GM21723 (cell line): ENCODE measurements around the gene KCNG1.
"Not testable (repeated sequence)": the region's sequence is repeated elsewhere in the genome, so short reads cannot be mapped to it uniquely, and the experiment has no call there.

Experiments used
- ATAC-seq: cut with Tn5 transposase; IDR thresholded peaks from one replicate; pipeline ENCODE4 v1.9.1; 2021; ENCODE audit warnings: mild to moderate bottlenecking, moderate library complexity; ENCODE audit not compliant: unreplicated experiment

The KCNG1 gene

GRCh38 chr20:51022803-51023616 is at the start of gene KCNG1:
KCNG1 (minus strand) TSS chr20:51023107; CDS start chr20:51010338, 12,769 bp downstream.
- ATAC-seq, result no peak

GRCh38 chr20:51070621-51071020 is 47.7 kb upstream of the KCNG1 start:
- ATAC-seq, result no peak

GRCh38 chr20:51067792-51068191 is 44.9 kb upstream of the KCNG1 start:
- ATAC-seq, result no peak

DNA sequence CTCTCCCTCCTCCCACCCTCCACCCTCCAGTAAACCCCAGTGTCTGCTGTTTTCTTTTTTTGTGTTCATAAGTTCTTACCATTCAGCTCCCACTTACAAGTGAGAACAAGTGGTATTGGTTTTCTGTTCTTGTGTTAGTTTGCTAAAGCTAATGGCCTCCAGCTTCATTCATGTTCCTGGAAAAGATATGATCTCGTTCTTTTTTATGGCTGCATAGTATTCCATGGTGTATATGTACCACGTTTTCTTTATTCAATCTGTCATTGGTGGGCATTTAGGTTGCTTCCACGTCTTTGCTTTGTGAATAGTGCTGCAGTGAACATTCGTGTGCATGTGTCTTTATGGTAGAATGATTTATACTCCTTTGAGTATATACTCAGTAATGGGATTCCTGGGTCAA is 42.7 kb upstream of the KCNG1 start:
- ATAC-seq, result no peak

DNA sequence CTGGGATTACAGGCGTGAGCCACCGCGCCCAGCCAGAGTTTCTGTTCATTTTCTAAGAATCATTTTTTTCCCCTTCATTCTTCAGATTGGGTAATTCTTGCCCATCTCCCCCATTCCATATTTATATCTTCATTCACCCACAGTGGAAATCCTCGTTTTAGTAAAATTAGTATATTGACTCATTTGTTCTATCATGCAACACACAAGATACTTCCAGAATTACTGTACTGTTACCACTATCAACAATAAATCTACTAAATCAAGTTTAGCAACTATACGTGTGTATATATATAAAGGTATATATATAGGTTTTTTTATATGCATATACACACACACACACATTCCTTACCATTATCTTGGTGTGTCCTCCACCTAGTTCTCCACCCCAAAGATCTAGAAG is 41.2 kb upstream of the KCNG1 start:
- ATAC-seq, result no peak

DNA sequence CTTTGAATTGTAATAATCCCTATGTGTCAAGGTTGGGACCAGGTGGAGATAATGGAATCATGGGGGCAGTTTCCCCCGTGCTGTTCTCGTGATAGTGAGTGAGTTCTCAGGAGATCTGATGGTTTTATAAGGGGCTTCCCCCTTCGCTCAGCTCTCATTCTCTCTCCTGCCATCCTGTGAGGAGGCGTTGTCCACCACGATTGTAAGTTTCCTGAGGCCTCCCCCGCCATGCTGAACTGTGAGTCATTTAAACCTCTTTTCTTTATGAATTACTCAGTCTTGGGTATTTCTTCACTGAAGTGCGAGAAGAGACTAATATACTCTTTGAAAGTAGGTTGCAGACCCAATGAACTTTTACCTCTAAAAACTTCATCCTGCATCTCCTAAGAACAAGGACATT is 39.2 kb upstream of the KCNG1 start:
- ATAC-seq, result no peak

GRCh38 chr20:51061418-51062045 is 38.6 kb upstream of the KCNG1 start:
- no peak for ATAC-seq

- no peak for ATAC-seq
These were observed 37.4 kb upstream of the KCNG1 start for GRCh38 chr20:51060301-51060700.

GRCh38 chr20:51059862-51060261 is 37.0 kb upstream of the KCNG1 start:
- ATAC-seq, result no peak

GRCh38 chr20:51058017-51058416 is 35.1 kb upstream of the KCNG1 start:
- ATAC-seq, result no peak

- ATAC-seq, result no peak
These were observed 31.3 kb upstream of the KCNG1 start for GRCh38 chr20:51054233-51054632.

- no peak for ATAC-seq
These were observed 27.7 kb upstream of the KCNG1 start for GRCh38 chr20:51050531-51051075.

- ATAC-seq, result no peak
These were observed 23.4 kb upstream of the KCNG1 start for GRCh38 chr20:51046021-51046985.

GRCh38 chr20:51045492-51045891 is 22.6 kb upstream of the KCNG1 start:
- ATAC-seq, result not testable (repeated sequence)

- no peak for ATAC-seq
These were observed 21.9 kb upstream of the KCNG1 start for GRCh38 chr20:51044796-51045195.

- no peak for ATAC-seq
These were observed 20.9 kb upstream of the KCNG1 start for GRCh38 chr20:51043811-51044210.

DNA sequence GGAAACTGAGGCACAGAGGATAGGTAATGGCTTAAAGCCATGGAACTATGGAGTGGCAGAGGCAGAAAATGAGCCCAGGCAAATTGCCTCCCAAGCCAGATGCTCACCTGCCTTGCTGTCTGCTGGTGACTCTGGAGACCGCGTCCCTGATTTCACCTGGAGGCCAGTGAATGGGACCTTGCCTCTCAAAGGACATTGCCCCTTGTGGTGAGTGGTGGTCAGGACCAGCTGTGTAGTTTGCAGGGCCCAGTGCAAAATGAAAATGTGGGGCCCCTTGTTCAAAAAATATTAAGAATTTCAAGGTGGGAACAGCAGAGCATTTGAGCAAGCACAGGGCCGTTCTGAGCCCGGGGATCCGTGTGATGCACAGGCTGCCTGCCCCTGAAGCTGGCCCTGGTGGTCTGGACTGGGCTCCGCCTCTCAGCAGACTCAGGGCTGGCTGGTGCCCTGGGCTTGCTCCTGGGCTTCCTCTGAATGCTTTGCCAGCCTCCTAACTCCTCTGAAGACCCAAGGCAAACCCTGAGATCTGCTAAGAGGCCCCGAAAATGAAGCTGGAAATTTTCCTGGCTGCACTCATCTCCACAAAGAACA is 19.8 kb upstream of the KCNG1 start:
- no peak for ATAC-seq

GRCh38 chr20:51042064-51042463 is 19.2 kb upstream of the KCNG1 start:
- ATAC-seq, result no peak

DNA sequence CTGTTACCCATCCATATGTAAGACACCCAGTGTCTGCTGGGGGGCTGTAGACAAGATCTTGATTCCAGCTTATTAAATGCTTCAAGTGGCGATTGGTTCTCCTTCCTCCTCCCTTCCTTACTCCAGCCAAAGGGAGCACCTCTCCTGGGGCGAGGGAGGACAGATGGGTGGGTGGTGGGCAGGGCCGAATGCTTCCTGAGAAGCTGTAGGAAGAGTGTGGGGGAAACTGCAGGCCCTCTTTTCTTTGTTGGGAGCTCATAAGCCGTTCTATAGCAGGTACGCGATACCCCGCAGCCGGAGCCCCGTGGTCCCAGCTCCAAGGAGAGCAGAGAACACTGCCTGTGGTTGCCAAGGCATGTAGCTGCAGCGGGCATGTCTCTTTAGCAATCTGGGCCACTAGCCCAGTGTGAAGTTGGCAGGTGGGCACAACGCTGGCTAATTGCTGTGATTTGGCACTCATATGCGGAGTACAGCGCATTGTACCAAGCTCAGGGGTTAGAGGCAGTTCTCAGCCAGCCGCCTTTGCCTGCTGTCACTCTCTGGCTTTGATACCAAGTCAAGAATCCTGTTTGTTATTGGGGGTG is 14.7 kb upstream of the KCNG1 start:
- ATAC-seq, result no peak

DNA sequence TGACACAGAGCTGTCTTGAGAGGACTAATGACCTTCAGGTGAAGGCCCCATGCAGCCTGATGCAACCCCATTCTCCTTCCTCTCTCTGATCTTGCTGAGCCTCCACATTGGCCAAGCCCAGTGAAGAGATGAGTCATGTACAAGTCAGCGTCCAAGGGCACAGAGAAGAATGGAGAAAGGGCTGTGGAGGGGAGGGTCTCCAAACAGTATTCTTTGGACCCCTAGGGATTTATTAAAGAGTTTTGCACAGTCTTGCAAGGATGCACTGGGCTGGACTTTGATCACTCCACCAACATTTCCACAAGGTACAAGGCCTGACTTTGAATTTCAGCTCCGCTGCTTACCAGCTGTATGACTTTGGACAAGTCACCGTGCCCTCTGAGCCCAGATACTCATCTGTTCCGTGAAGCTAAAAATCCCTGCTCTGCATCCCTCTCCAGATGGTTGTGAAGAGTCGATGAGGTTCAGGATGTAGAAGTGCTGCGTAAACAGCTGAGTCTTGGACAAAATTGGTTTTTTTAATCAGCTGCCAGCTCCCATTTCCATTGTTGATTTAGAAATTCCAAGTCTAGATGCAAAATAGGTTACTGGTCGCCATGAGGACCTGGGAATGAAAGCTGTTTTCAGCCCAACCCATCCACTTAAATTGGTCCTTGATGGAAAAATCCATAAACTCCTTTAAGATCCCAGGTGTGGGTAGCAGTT is 14.1 kb upstream of the KCNG1 start:
- ATAC-seq, result no peak
